Measurements from ENCODE around the gene SYNPO. TPM values are rescaled to one million over a fixed set of nuclear protein-coding genes. Genes with fewer than 3 reads are reported as not detected.

The SYNPO gene, protein sequence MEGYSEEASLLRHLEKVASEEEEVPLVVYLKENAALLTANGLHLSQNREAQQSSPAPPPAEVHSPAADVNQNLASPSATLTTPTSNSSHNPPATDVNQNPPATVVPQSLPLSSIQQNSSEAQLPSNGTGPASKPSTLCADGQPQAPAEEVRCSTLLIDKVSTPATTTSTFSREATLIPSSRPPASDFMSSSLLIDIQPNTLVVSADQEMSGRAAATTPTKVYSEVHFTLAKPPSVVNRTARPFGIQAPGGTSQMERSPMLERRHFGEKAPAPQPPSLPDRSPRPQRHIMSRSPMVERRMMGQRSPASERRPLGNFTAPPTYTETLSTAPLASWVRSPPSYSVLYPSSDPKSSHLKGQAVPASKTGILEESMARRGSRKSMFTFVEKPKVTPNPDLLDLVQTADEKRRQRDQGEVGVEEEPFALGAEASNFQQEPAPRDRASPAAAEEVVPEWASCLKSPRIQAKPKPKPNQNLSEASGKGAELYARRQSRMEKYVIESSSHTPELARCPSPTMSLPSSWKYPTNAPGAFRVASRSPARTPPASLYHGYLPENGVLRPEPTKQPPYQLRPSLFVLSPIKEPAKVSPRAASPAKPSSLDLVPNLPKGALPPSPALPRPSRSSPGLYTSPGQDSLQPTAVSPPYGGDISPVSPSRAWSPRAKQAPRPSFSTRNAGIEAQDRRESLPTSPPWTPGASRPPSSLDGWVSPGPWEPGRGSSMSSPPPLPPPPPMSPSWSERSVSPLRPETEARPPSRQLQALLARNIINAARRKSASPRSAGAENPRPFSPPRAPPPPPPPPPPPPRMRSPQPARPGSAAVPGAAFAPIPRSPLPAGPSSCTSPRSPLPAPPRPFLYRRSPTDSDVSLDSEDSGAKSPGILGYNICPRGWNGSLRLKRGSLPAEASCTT
- 4.1 and 11.0 TPM in 2 replicates for total RNA-seq

GRCh38 chr5:150640311-150641005 lies at the start of gene SYNPO:
Gene SYNPO, plus strand, starts transcription at chr5:150640660. Its CDS starts 7,616 bp downstream, at chr5:150648276.

GRCh38 chr5:150661086-150661485 lies 20.6 kb downstream of the SYNPO start, which contains the start of gene MYOZ3:
Gene MYOZ3, plus strand, starts transcription at chr5:150661251. Its CDS starts 1,691 bp downstream, at chr5:150662942.

GRCh38 chr5:150700594-150701377 lies 60.3 kb downstream of the SYNPO start, which contains the start of gene RBM22:
Gene RBM22, minus strand, starts transcription at chr5:150701062. Its CDS starts 77 bp downstream, at chr5:150700985.

Other genes with a start within 250 kb of the SYNPO start
- gene CD74, start 227.8 kb upstream of the SYNPO start, total RNA-seq = 41.6 and 107 TPM in 2 replicates
- gene RPS14, start 190.9 kb upstream of the SYNPO start, total RNA-seq = 1,725 and 2,035 TPM in 2 replicates
- 103 and 157 TPM in 2 replicates for gene NDST1, start 132.5 kb upstream of the SYNPO start, total RNA-seq
- gene MYOZ3, start 20.6 kb downstream of the SYNPO start, total RNA-seq = 1.5 and 2.4 TPM in 2 replicates
- gene RBM22, start 60.4 kb downstream of the SYNPO start, total RNA-seq = 22.8 and 25.1 TPM in 2 replicates
- 27.1 and 35.6 TPM in 2 replicates for gene DCTN4, start 118.4 kb downstream of the SYNPO start, total RNA-seq
- 18.9 and 33.1 TPM in 2 replicates for gene SMIM3, start 138.1 kb downstream of the SYNPO start, total RNA-seq
- gene IRGM, start 205.9 kb downstream of the SYNPO start, total RNA-seq = not detected in 2 replicates

All from mesangial cell (primary cell).